HG03097 (cell line): ENCODE results near the gene CTBS.

ENCODE experiments used
- ATAC-seq: cut with Tn5 transposase; IDR thresholded peaks from one replicate; pipeline ENCODE4 v1.9.1; 2021; ENCODE audit not compliant: unreplicated experiment, low FRiP score

CTBS gene

DNA sequence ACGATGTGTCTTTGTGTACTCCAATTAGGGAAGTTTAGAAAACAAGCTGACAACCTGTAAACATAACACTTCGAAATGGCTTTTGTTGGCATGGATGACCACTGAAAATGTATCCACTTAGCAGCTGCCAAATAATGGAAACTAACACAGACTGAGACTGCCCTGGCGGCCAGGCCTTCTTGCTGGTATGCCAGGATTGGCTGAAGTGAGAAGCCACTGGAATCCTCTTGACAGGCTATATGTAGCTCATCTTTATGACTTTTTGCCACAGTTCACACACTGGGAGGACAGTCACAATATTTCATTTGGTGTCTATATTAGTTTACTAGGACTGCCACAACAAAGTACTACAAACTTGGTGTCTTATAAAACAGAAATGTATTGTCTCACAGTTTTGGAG, 12.9 kb upstream of the CTBS start:
- ATAC-seq, result no peak

GRCh38 chr1:84585803-84586202, 11.6 kb upstream of the CTBS start:
- no peak for ATAC-seq

DNA sequence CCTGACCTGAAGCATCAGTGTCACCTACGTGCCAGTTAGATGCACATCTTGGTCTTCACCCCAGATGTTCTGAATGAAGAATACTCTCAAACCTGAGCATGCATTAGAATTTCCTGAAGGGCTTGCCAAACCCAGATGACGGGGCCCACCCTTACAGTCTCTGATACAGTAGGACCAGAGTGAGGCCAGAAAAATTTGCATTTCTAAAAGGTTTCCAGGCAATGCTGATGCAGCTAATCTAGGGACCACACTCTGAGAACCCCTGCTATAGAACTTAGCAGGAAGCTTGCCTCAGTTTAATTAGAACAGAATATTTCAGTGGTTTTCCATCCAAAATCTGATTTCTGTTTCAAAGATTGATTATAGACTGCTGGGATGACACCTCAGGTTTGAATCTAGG, 9.9 kb upstream of the CTBS start:
- no peak for ATAC-seq

DNA sequence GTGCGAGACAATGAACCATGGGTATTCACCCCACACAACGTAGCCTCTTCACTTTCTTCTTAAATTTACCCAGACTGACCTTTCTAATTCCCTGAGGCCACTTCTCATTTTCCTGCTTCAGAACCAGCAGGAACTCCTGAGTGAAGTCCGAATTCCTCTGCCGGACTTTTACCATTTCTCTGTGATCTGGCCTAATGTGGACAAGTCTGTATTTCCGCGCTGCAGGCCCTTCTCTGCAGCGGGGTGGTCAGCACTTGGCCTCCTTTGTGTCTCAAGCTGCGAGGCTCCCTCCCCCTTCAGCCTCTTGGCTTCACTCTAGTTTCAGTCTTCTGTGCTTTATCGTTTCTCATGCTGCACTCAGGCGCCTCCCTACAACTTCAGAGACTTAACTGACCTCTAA, 9.4 kb upstream of the CTBS start:
- no peak for ATAC-seq

- ATAC-seq, result no peak
These were observed 8.8 kb upstream of the CTBS start for GRCh38 chr1:84582802-84583587.

- no peak for ATAC-seq
These were observed 7.4 kb upstream of the CTBS start for GRCh38 chr1:84581648-84582047.

DNA sequence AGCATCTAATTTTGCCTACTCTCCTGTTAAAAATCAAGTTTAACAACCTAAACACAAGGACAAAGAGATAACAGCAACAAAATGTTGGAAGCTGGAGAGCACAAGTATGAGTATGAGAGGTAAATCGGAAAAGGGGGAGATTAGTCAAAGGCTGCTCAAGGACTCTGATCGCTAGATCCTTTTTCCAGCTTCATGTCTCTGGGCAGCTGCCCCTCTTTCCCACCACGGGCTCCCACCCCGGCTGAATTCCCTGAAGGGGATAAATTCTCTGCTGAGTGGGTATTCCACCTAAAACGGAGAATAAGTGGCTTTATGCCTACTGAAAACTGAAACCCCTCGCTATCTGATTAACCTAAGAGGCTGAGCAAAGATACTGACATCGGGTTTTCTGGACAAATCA, 696 bp upstream of the CTBS start:
- no peak for ATAC-seq

DNA sequence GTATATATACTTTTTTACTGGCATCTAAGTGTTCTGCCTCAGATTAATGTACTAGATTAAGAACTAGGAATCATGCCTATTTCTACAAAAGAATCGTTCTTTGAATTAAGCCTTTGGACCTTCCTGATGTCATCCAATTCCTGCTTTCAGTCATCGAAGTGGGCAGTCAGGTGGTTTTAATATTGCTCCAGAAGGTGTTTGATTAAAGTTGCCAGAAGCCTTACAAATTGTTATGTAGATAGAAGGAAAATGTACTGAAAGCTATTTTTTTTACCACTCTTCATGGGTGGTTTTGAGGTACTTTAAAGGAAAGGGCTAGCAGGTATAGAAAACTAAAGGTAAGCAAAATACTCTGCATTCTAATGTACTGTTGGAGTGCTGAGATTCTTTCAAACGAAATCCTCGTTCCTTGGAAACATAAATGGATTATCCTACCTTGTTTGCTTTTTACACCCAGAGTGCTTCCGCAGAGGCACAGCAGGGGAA, 716 bp downstream of the CTBS start:
- ATAC-seq, result no peak

GRCh38 chr1:84571150-84571535, 3.1 kb downstream of the CTBS start:
- no peak for ATAC-seq

DNA sequence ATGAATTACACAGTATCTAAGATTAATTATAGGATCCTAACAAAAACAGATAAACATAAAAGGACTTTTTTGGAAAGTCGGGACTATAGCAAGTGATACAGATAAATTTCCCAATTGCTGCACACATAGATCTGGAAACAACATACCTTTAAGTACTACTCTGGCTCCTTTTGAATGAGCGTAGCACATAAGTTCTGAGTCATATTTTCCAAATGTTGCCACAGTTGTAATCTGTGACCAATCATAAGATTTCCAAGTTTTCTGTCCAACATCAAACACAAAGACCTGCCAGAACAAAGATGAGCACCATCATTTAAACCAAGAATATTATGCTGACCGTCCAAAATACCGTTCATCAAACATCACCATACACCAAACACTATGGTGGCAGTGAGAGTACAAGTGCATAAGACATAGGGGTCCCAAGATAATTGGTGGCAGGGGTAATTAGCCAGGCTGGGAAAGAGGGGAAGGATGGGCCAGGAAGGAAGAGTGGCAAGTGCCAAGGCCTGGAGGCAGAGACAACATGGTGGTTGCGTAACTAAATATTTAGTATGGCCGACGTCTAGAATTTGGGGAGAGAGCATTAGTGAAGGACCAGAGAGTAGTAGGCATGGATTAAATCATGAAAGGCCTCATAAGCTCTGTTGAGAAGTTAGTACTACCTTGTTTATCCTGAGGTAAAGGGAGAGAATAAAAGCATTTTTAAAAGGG, 3.6 kb downstream of the CTBS start:
- no peak for ATAC-seq

DNA sequence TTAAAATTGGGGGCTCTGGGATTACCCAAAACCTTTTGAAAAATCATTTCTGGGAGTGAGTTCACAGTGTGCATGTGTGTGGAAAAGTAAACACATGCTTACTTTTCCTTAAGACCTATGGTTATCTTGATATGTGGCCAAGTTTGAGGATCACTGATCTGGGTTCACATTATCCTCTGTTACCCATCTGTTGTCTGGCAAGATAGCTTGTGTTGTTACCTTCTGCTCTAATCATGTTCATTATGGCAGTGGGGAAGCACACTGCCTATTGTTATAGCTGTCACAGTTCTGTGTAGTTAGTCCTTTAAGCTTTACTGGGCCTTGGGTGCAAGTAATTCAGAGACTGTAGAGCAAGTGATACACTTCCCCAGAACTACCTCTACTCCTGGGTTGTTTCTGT, 5.0 kb downstream of the CTBS start:
- no peak for ATAC-seq

DNA sequence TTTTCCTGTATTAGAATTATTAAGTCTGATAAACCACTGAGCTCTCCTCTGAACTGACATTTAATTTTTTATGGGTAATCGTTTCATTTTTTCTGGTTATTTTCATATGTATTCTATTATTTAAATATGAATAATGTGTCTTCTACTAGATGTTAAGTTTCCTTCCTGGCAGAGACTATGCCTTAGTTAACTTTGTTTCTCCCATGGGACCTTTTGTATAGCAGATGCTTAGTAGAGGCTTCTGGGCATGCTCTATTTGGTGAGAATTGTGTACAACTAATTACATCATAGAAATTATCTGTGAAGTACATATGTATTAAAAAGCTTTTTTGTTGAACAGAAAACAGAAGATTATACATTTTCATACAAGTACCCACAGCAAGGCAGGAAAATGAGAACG, 23.4 kb downstream of the CTBS start:
- ATAC-seq, result no peak

GRCh38 chr1:84541679-84542078, 32.6 kb downstream of the CTBS start:
- no peak for ATAC-seq

- ATAC-seq, result no peak
These were observed 33.5 kb downstream of the CTBS start for GRCh38 chr1:84540759-84541158.

DNA sequence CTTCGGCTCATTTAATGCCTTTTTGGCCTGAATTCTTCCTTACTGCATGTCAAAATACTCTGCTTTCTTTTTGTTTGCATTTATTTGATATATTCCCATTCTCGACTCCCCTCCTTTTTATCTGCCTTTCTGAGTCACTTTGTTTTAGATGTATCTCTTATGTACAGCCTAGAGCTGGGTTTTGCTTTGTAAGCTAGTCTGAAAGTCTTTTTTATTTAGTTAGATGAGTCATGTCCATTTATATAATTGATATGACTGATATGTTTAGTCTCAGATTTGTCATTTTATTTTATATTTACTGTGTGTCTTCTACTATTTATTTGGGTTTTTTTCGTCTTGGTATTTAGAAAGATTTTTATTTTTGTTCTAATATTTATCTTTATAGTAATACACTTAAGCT, 34.3 kb downstream of the CTBS start:
- ATAC-seq, result no peak

- ATAC-seq, result no peak
These were observed 35.6 kb downstream of the CTBS start for GRCh38 chr1:84538599-84538998.

DNA sequence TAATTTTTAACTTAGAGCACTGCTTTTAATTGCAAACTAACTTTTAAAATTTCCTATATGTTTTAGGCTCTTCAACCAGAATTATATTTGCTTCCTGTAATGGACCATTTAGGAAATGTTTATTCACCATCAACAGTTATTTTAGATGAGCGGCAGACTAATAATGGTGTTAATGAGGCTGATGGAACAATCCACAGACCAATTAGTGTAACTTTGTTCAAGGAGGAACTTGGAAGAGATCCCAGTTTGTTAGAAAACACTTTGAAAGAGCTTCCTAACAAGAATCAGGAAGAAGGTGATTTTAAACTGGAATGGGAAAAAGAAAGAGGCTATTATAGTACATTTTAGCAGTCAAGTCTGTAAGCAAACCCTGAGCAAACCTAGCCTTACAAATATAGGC, 48.5 kb downstream of the CTBS start:
- ATAC-seq, result no peak

- ATAC-seq, result no peak
These were observed 49.6 kb downstream of the CTBS start for GRCh38 chr1:84524590-84524989.

GRCh38 chr1:84510668-84511067, 63.6 kb downstream of the CTBS start:
- no peak for ATAC-seq

- ATAC-seq, result no peak
These were observed 64.1 kb downstream of the CTBS start for GRCh38 chr1:84510165-84510564.

DNA sequence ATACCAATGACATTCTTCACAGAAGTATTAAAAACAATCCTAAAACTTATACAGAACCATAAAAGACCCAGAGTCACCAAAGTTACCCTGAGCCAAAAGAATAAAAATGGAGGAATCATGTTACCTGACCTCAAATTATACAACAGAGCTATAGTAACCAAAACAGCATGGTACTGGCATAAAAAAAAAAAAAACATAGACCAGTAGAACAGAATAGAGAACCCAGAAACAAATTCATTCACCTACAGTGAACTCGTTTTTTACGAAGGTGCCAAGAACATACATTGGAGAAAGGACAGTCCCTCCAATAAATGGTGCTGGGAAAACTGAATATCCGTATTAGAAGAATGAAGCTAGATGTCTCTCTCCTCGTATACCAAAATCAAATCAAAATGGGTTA, 65.2 kb downstream of the CTBS start:
- no peak for ATAC-seq

- ATAC-seq, result no peak
These were observed 65.7 kb downstream of the CTBS start for GRCh38 chr1:84508510-84508909.
